Activated CD8-positive, alpha-beta memory T cell treated with anti-CD3 and anti-CD28 coated beads for 1 hour (primary cell): Measurements from ENCODE around the gene PKNOX2.

Experiments used
- DNase-seq, 2 donors: peaks; one replicate each; pipeline ENCODE4 v3.0.0-alpha.2; 2020; ENCODE audit warnings: low read depth in 1 of 2; ENCODE audit errors: extremely low read depth in 1 of 2

Gene PKNOX2

GRCh38 chr11:125401235-125401634, 236.7 kb downstream of the PKNOX2 start:
- no peak for DNase-seq

- no peak for DNase-seq
Measured at GRCh38 chr11:125401746-125402145, 237.2 kb downstream of the PKNOX2 start.

- DNase-seq, result no peak
Measured at GRCh38 chr11:125402435-125402834, 237.9 kb downstream of the PKNOX2 start.

GRCh38 chr11:125404157-125404810, 239.7 kb downstream of the PKNOX2 start:
- DNase-seq, result no peak

GRCh38 chr11:125404811-125405790, 240.6 kb downstream of the PKNOX2 start:
- peak; percentile 3 to 47 for DNase-seq

- no peak for DNase-seq
Measured at GRCh38 chr11:125407046-125407445, 242.5 kb downstream of the PKNOX2 start.

GRCh38 chr11:125408311-125408711, 243.8 kb downstream of the PKNOX2 start:
- no peak for DNase-seq

- no peak for DNase-seq
Measured at GRCh38 chr11:125410091-125410490, 245.5 kb downstream of the PKNOX2 start.

- DNase-seq, result no peak
Measured at GRCh38 chr11:125412177-125412496, 247.6 kb downstream of the PKNOX2 start.

- no peak for DNase-seq
Measured at GRCh38 chr11:125412509-125412908, 248.0 kb downstream of the PKNOX2 start.

GRCh38 chr11:125413226-125413625, 248.7 kb downstream of the PKNOX2 start:
- DNase-seq, result no peak

- no peak for DNase-seq
Measured at GRCh38 chr11:125414121-125414520, 249.6 kb downstream of the PKNOX2 start.

GRCh38 chr11:125416981-125417935, 252.7 kb downstream of the PKNOX2 start:
- DNase-seq, result no peak

- DNase-seq, result no peak
Measured at GRCh38 chr11:125418396-125418795, 253.8 kb downstream of the PKNOX2 start.

- no peak for DNase-seq
Measured at GRCh38 chr11:125422681-125423080, 258.1 kb downstream of the PKNOX2 start.

GRCh38 chr11:125423247-125423849, 258.8 kb downstream of the PKNOX2 start:
- DNase-seq, result no peak

- DNase-seq, result no peak
Measured at GRCh38 chr11:125425601-125426000, 261.1 kb downstream of the PKNOX2 start.

GRCh38 chr11:125426818-125427528, 262.4 kb downstream of the PKNOX2 start:
- DNase-seq, result no peak

GRCh38 chr11:125428486-125429173, 264.1 kb downstream of the PKNOX2 start:
- DNase-seq, result no peak
